ENCODE results near the gene CLEC6A.
A peak's percentile ranks its signal among the peaks of the same experiment; 100 is the strongest.
"Not testable (repeated sequence)": the region's sequence is repeated elsewhere in the genome, so short reads cannot be mapped to it uniquely, and the experiment has no call there.

The CLEC6A gene

GRCh38 chr12:8455727-8456360 is at the start of gene CLEC6A:
CLEC6A (plus strand) TSS chr12:8455962; CDS start chr12:8456112, 150 bp downstream.
- no peak for DNase-seq (ENCODE audit: low spot score)

- not testable (repeated sequence) for DNase-seq (ENCODE audit: low spot score)
Observed at GRCh38 chr12:8419576-8419975, 36.2 kb upstream of the CLEC6A start.

GRCh38 chr12:8420506-8420905 is 35.3 kb upstream of the CLEC6A start:
- no peak for DNase-seq (ENCODE audit: low spot score)

GRCh38 chr12:8444536-8445278 is 11.1 kb upstream of the CLEC6A start:
- not testable (repeated sequence) for DNase-seq (ENCODE audit: low spot score)

GRCh38 chr12:8445731-8446130 is 10.0 kb upstream of the CLEC6A start:
- no peak for DNase-seq (ENCODE audit: low spot score)

GRCh38 chr12:8446642-8447547 is 8.9 kb upstream of the CLEC6A start:
- peak; percentile 1 for DNase-seq (ENCODE audit: low spot score)

- peak; percentile 1 for DNase-seq (ENCODE audit: low spot score)
Observed at GRCh38 chr12:8449355-8449859, 6.4 kb upstream of the CLEC6A start.

GRCh38 chr12:8452036-8452435 is 3.7 kb upstream of the CLEC6A start:
- no peak for DNase-seq (ENCODE audit: low spot score)

GRCh38 chr12:8453021-8453513 is 2.7 kb upstream of the CLEC6A start:
- peak; percentile 1 for DNase-seq (ENCODE audit: low spot score)

GRCh38 chr12:8453796-8454195 is 2.0 kb upstream of the CLEC6A start:
- no peak for DNase-seq (ENCODE audit: low spot score)

GRCh38 chr12:8455271-8455670 is 491 bp upstream of the CLEC6A start:
- no peak for DNase-seq (ENCODE audit: low spot score)

GRCh38 chr12:8461426-8461825 is 5.7 kb downstream of the CLEC6A start:
- no peak for DNase-seq (ENCODE audit: low spot score)

GRCh38 chr12:8465301-8465996 is 9.7 kb downstream of the CLEC6A start:
- DNase-seq (ENCODE audit: low spot score) = no peak

GRCh38 chr12:8466241-8466640 is 10.5 kb downstream of the CLEC6A start:
- no peak for DNase-seq (ENCODE audit: low spot score)

GRCh38 chr12:8471090-8471489 is 15.3 kb downstream of the CLEC6A start:
- no peak for DNase-seq (ENCODE audit: low spot score)

GRCh38 chr12:8475508-8476203 is 19.9 kb downstream of the CLEC6A start:
- DNase-seq (ENCODE audit: low spot score) = no peak

- no peak for DNase-seq (ENCODE audit: low spot score)
Observed at GRCh38 chr12:8482571-8483061, 26.9 kb downstream of the CLEC6A start.

GRCh38 chr12:8483079-8483478 is 27.3 kb downstream of the CLEC6A start:
- no peak for DNase-seq (ENCODE audit: low spot score)

GRCh38 chr12:8491646-8492530 is 36.1 kb downstream of the CLEC6A start:
- no peak for DNase-seq (ENCODE audit: low spot score)

GRCh38 chr12:8493084-8493483 is 37.3 kb downstream of the CLEC6A start:
- no peak for DNase-seq (ENCODE audit: low spot score)

Measured in hematopoietic multipotent progenitor cell treated with erythropoietin and hydrocortisone succinate and interleukin-3 and kit ligand, for 15 days (in vitro differentiated cells).